ENCODE measurements around the gene TMEM202.

- TF ChIP-seq EZH2 (IDR thresholded peaks at IDR 0.05) (no peak), POLR2AphosphoS5 (IDR thresholded peaks at IDR 0.05; ENCODE audit: borderline replicate concordance, low read depth, low read length) (no peak), FOXP2 (optimal IDR thresholded peaks at IDR 0.05; ENCODE audit: control extremely low read depth, extremely low read length, insufficient read depth) (no peak)
Measured at GRCh38 chr15:72368899-72369298, 29.2 kb upstream of the TMEM202 start.
